Retinal pigment epithelial cell (primary cell): ENCODE measurements around the gene SARS1.

ENCODE experiments used
- DNase-seq: peaks from one replicate; pipeline ENCODE4 v3.0.0-alpha.2; 2010; ENCODE audit warnings: low read depth
- H3K4me3 ChIP-seq: 2 replicates; pipeline ENCODE4 v1.5.1; 2011; ENCODE audit warnings: mild to moderate bottlenecking, low read length, control low read depth, moderate library complexity
- TF ChIP-seq, protein P1 (sequence below): conservative IDR thresholded peaks from 2 replicates; pipeline ENCODE4 v1.5.1; 2011; ENCODE audit warnings: low read depth, low read length, control low read depth, inconsistent platforms

The SARS1 gene

DNA sequence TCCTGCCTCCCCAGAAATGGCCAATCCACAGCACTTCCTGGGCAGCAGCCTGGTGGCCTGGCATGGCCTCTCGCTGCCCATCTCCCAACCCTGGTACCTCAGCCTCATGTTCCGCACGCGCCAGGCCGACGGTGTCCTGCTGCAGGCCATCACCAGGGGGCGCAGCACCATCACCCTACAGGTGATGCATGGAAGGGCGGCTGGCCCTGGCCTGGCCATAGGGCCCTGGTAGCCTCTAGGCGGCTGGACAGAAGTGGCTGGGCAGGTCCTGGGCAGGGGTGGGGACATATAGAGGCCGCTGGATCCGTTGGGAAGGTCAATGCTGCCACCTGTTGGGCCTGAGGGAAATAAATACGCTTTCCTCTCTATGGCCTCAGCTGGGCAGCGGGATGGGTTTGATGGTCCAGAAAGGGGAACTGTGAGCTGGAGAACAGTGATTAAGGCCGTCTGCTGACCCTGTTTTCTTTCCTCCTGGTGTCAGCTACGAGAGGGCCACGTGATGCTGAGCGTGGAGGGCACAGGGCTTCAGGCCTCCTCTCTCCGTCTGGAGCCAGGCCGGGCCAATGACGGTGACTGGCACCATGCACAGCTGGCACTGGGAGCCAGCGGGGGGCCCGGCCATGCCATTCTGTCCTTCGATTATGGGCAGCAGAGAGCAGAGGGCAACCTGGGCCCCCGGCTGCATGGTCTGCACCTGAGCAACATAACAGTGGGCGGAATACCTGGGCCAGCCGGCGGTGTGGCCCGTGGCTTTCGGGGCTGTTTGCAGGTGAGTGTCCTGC lies 50.1 kb downstream of the SARS1 start:
- peak; percentile 70 for DNase-seq
- TF ChIP-seq, protein P1, sequence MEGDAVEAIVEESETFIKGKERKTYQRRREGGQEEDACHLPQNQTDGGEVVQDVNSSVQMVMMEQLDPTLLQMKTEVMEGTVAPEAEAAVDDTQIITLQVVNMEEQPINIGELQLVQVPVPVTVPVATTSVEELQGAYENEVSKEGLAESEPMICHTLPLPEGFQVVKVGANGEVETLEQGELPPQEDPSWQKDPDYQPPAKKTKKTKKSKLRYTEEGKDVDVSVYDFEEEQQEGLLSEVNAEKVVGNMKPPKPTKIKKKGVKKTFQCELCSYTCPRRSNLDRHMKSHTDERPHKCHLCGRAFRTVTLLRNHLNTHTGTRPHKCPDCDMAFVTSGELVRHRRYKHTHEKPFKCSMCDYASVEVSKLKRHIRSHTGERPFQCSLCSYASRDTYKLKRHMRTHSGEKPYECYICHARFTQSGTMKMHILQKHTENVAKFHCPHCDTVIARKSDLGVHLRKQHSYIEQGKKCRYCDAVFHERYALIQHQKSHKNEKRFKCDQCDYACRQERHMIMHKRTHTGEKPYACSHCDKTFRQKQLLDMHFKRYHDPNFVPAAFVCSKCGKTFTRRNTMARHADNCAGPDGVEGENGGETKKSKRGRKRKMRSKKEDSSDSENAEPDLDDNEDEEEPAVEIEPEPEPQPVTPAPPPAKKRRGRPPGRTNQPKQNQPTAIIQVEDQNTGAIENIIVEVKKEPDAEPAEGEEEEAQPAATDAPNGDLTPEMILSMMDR, result peak; percentile 98
- no peak overlapping the region for H3K4me3 ChIP-seq

DNA sequence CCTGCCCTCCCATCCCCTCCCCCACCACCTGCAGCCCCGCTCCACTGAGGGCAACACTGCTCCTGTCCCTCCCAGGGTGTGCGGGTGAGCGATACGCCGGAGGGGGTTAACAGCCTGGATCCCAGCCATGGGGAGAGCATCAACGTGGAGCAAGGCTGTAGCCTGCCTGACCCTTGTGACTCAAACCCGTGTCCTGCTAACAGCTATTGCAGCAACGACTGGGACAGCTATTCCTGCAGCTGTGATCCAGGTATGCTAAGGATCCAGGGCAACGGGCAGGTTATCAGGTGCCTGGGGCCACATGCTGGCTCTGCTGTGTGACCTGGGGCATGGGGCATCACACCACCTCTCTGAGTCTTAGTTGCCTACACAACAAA lies 50.6 kb downstream of the SARS1 start:
- DNase-seq, result no peak
- no peak overlapping the region for H3K4me3 ChIP-seq
- TF ChIP-seq, protein P1, result no peak

DNA sequence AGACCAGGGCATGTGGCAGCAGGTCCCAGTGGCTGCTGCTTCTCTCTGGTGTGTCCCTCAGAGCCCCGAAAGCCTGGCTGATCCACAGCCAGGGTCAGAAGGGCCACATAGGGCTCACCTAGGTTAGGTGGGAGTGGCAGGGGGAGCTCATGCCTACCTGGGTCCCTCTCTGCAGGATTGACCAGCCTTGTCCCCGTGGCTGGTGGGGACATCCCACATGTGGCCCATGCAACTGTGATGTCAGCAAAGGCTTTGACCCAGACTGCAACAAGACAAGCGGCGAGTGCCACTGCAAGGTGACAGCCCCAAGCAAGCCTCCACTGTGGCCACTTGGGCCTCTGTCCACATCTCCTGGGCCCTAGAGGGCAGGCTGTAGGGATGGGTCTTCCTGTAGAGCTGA lies 51.3 kb downstream of the SARS1 start:
- H3K4me3 ChIP-seq, result no peak overlapping the region
- TF ChIP-seq, protein P1, result no peak

DNA sequence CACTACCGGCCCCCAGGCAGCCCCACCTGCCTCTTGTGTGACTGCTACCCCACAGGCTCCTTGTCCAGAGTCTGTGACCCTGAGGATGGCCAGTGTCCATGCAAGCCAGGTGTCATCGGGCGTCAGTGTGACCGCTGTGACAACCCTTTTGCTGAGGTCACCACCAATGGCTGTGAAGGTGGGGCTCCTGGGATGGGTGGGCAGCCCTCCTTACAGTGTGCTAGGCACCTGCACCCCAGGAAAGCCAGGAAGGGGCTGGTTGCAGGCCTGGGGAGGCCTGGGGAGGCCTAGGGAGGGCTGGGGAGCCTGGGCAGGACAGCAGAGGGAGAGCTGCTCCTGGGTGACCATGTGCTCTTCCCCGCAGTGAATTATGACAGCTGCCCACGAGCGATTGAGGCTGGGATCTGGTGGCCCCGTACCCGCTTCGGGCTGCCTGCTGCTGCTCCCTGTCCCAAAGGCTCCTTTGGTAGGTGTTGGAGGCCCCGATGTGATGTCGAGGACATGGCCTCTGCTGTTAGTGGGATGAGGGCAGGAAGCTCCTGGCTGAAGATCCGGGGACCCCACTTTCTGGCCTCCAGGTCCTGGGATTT lies 52.1 kb downstream of the SARS1 start:
- H3K4me3 ChIP-seq, result no peak overlapping the region
- no peak for DNase-seq
- TF ChIP-seq, protein P1, result no peak

More for the DNA sequence above, 51.3 kb downstream of the SARS1 start:
- no peak for DNase-seq

DNA sequence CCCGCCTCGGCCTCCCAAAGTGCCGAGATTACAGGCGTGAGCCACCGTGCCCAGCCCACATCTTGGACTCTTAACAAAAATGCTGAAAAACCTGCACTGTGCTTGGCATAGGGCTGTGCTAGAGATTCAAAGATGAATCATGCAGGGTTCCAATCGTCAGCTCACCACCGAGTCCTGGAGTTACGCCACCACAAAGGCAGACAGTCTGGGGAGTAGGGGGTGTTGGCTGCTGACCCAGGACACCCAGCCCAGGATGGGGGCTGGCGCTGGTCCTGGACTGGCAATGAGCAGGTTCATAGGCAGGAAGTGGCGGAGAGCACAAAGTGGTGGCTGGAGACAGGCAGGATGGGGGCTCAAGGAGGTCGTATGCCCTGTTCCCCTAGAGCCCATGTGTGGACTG lies 53.2 kb downstream of the SARS1 start:
- no peak for DNase-seq
- no peak overlapping the region for H3K4me3 ChIP-seq
- TF ChIP-seq, protein P1, result no peak

DNA sequence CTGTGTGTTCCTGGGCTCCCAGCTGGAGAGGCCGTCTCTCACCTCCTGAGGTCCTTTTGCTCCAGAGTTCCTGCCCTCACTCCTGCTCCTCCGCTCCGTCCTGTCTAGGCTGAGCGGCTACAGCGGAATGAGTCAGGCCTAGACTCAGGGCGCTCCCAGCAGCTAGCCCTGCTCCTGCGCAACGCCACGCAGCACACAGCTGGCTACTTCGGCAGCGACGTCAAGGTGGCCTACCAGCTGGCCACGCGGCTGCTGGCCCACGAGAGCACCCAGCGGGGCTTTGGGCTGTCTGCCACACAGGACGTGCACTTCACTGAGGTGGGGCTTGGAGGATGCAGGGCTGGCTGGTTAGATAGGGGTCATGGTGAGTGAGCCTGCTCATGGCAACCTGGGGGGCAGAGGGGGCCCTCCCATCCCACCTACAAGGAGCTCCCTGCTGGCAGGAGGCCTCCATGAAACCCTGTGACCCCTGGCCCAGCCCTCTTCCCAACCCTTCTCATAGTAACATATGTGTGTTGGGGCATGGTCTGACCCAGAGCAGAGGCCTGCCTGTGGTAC lies 54.1 kb downstream of the SARS1 start:
- TF ChIP-seq, protein P1, result no peak
- H3K4me3 ChIP-seq, result no peak overlapping the region
- DNase-seq, result no peak
